ENCODE measurements around the gene ARFIP1.

The ARFIP1 gene

DNA sequence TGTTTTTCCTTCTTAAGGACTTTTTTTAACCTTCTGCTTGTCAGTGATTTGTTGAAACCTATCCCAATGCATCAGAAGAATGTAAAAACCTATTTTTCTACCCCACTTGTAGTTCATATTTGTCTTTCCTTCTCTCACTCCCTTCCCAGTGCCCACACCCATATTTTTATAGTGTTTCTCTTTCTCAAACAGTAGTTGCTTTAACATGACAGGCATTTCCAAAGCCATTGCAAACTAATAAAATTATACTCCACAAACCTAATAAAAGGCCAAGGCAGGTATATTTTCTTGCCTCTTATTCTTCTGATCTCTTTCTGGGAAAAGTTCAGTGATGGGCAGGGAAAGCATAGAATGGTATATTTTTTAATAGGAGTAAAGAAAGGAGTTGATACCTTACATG, 120.6 kb downstream of the ARFIP1 start:
- Histone ChIP-seq H2BK5ac (ENCODE audit: low read length) (no peak overlapping the region), H3K4me3 (ENCODE audit: low read length in 2 of 2) (no peak overlapping the region), H3K4me2 (ENCODE audit: insufficient read depth, low read length, poor library complexity, severe bottlenecking) (no peak overlapping the region), H3K18ac (ENCODE audit: low read length) (no peak overlapping the region), H3K9ac (ENCODE audit: low read depth, low read length, poor library complexity) (no peak overlapping the region), H3K36me3 (replicated peaks in 1 of 2; ENCODE audit: control insufficient read depth in 2 of 2, insufficient read depth in 2 of 2, low read length in 2 of 2) (no peaks in the 10 kb centered on the region), H3K27me3 (ENCODE audit: control insufficient read depth in 3 of 3, insufficient read depth in 3 of 3, low read depth in 1 of 3, low read length in 3 of 3) (no peaks in the 10 kb centered on the region), H3K4ac (ENCODE audit: low read length) (no peak overlapping the region), H3K27ac (replicated peaks; ENCODE audit: low read length) (no peak overlapping the region), H2BK12ac (ENCODE audit: low read length) (no peak overlapping the region), H4K8ac (ENCODE audit: low read depth, low read length) (no peak overlapping the region), H2BK120ac (ENCODE audit: low read depth, low read length) (no peak overlapping the region), H3K79me1 (ENCODE audit: low read depth, low read length) (peaks cover 1% of the 10 kb centered on the region), H2BK15ac (ENCODE audit: low read length) (no peak overlapping the region), H2AFZ (ENCODE audit: low read length) (no peak overlapping the region), H3K14ac (ENCODE audit: low read length) (no peak overlapping the region), H3K23ac (ENCODE audit: low read depth, low read length, poor library complexity) (no peak overlapping the region), H2AK5ac (ENCODE audit: low read depth, low read length) (no peak overlapping the region), H3K9me3 (replicated peaks in 1 of 2; ENCODE audit: control insufficient read depth in 2 of 2, insufficient read depth in 1 of 2, low read depth in 1 of 2, low read length in 2 of 2) (no peaks in the 10 kb centered on the region), H3K4me1 (ENCODE audit: control insufficient read depth in 2 of 2, insufficient read depth in 1 of 2, low read depth in 1 of 2, low read length in 2 of 2) (no peaks in the 10 kb centered on the region), H4K91ac (ENCODE audit: low read depth, low read length, poor library complexity) (no peak overlapping the region)
- no peak for DNase-seq (ENCODE audit: low spot score)

DNA sequence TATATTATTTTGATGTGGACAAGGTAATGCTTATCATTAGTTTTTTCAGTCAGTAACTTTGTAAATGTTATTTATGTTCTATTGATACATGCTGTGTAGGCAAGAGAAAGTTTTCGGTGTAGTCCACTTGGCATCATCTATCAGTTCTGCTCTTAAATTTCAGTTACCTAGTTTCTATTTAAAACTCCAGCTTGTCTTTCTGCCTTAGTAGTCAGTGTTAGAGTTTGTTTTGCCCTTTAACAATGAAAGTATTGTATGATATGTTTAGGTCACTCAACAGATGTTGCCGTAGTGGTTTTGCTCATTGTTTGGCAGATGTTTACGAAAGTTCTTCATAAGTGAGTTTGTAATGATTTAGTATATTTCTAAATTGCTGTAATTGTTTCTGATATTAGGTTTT, 121.5 kb downstream of the ARFIP1 start:
- H3K36me3 ChIP-seq (replicated peaks in 1 of 2; ENCODE audit: control insufficient read depth in 2 of 2, insufficient read depth in 2 of 2, low read length in 2 of 2) = no peaks in the 10 kb centered on the region
- no peak overlapping the region for H2BK15ac ChIP-seq (ENCODE audit: low read length)
- H3K27me3 ChIP-seq (ENCODE audit: control insufficient read depth in 3 of 3, insufficient read depth in 3 of 3, low read depth in 1 of 3, low read length in 3 of 3) = no peaks in the 10 kb centered on the region
- no peak overlapping the region for H2AK5ac ChIP-seq (ENCODE audit: low read depth, low read length)
- H4K8ac ChIP-seq (ENCODE audit: low read depth, low read length) = no peak overlapping the region
- H3K4me1 ChIP-seq (ENCODE audit: control insufficient read depth in 2 of 2, insufficient read depth in 1 of 2, low read depth in 1 of 2, low read length in 2 of 2) = no peaks in the 10 kb centered on the region
- no peak overlapping the region for H3K18ac ChIP-seq (ENCODE audit: low read length)
- no peak overlapping the region for H3K23ac ChIP-seq (ENCODE audit: low read depth, low read length, poor library complexity)
- H3K4me2 ChIP-seq (ENCODE audit: insufficient read depth, low read length, poor library complexity, severe bottlenecking) = no peak overlapping the region
- no peak overlapping the region for H3K4ac ChIP-seq (ENCODE audit: low read length)
- H3K4me3 ChIP-seq (ENCODE audit: low read length in 2 of 2) = no peak overlapping the region
- H3K79me1 ChIP-seq (ENCODE audit: low read depth, low read length) = peaks cover 1% of the 10 kb centered on the region
- H2BK5ac ChIP-seq (ENCODE audit: low read length) = no peak overlapping the region
- H3K9ac ChIP-seq (ENCODE audit: low read depth, low read length, poor library complexity) = no peak overlapping the region
- no CpG with 5 or more reads among the region's 3 CpGs for WGBS, 2 donors (ENCODE audit: extremely low coverage in 2 of 2, insufficient read length in 2 of 2, insufficient replicate concordance in 1 of 2)
- H3K9me3 ChIP-seq (replicated peaks in 1 of 2; ENCODE audit: control insufficient read depth in 2 of 2, insufficient read depth in 1 of 2, low read depth in 1 of 2, low read length in 2 of 2) = no peaks in the 10 kb centered on the region
- no peak overlapping the region for H4K91ac ChIP-seq (ENCODE audit: low read depth, low read length, poor library complexity)
- no peak overlapping the region for H3K27ac ChIP-seq (replicated peaks; ENCODE audit: low read length)
- no peak overlapping the region for H3K14ac ChIP-seq (ENCODE audit: low read length)
- no peak overlapping the region for H2BK120ac ChIP-seq (ENCODE audit: low read depth, low read length)
- H2AFZ ChIP-seq (ENCODE audit: low read length) = no peak overlapping the region
- DNase-seq (ENCODE audit: low spot score) = no peak
- no peak overlapping the region for H2BK12ac ChIP-seq (ENCODE audit: low read length)

DNA sequence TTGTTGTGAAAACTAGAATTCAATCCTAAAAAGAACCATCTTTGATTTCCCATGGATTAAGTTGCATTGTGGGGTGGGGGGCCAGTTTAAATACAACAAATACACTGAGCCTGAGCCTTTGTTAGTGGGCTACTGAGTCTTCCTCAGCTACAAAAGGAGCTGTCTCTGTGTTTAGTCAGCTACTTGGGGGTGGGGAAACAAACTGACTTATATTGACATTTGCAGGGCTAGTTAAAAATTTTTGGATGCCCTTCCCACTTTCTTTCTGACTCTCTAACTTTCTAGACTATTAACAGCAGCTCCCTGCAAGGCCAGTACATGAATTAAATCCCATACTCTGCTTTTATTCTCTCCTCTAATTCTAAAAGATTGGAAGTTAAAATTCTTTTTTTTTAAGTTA, 123.9 kb downstream of the ARFIP1 start:
- Histone ChIP-seq H3K79me1 (ENCODE audit: low read depth, low read length) (no peaks in the 10 kb centered on the region), H2BK5ac (ENCODE audit: low read length) (no peak overlapping the region), H2BK120ac (ENCODE audit: low read depth, low read length) (no peak overlapping the region), H3K9me3 (replicated peaks in 1 of 2; ENCODE audit: control insufficient read depth in 2 of 2, insufficient read depth in 1 of 2, low read depth in 1 of 2, low read length in 2 of 2) (no peaks in the 10 kb centered on the region), H2AK5ac (ENCODE audit: low read depth, low read length) (no peak overlapping the region), H3K4me3 (ENCODE audit: low read length in 2 of 2) (no peak overlapping the region), H4K91ac (ENCODE audit: low read depth, low read length, poor library complexity) (no peak overlapping the region), H3K36me3 (replicated peaks in 1 of 2; ENCODE audit: control insufficient read depth in 2 of 2, insufficient read depth in 2 of 2, low read length in 2 of 2) (peaks cover 0 to 11% of the 10 kb centered on the region in 2 donors), H2AFZ (ENCODE audit: low read length) (no peak overlapping the region), H3K27me3 (ENCODE audit: control insufficient read depth in 3 of 3, insufficient read depth in 3 of 3, low read depth in 1 of 3, low read length in 3 of 3) (no peaks in the 10 kb centered on the region), H3K27ac (replicated peaks; ENCODE audit: low read length) (no peak overlapping the region), H2BK15ac (ENCODE audit: low read length) (no peak overlapping the region), H3K18ac (ENCODE audit: low read length) (no peak overlapping the region), H3K23ac (ENCODE audit: low read depth, low read length, poor library complexity) (no peak overlapping the region), H3K4me1 (ENCODE audit: control insufficient read depth in 2 of 2, insufficient read depth in 1 of 2, low read depth in 1 of 2, low read length in 2 of 2) (no peaks in the 10 kb centered on the region), H3K4ac (ENCODE audit: low read length) (no peak overlapping the region), H2BK12ac (ENCODE audit: low read length) (no peak overlapping the region), H3K9ac (ENCODE audit: low read depth, low read length, poor library complexity) (no peak overlapping the region), H3K4me2 (ENCODE audit: insufficient read depth, low read length, poor library complexity, severe bottlenecking) (no peak overlapping the region), H4K8ac (ENCODE audit: low read depth, low read length) (no peak overlapping the region), H3K14ac (ENCODE audit: low read length) (no peak overlapping the region)
- DNase-seq (ENCODE audit: low spot score) = no peak

DNA sequence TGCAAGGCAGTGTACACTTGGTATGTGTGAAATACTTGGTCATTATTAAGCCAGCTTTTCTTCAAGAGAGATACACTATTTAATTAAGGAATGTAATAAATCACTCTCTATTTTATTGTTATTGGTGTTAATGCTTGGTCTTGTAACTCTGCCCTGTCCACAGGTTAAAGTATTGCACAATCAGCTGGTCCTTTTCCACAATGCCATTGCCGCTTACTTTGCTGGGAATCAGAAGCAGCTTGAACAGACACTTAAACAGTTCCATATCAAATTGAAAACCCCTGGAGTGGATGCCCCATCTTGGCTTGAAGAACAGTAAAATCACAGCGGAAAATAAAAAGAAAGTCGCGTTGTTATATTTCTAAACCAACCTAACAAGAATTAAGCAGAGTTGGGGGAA, 130.1 kb downstream of the ARFIP1 start:
- WGBS, 2 donors (ENCODE audit: extremely low coverage in 2 of 2, insufficient read length in 2 of 2, insufficient replicate concordance in 1 of 2) = no CpG with 5 or more reads among the region's 4 CpGs

More for the DNA sequence above, 130.1 kb downstream of the ARFIP1 start:
- H3K4me2 ChIP-seq (ENCODE audit: insufficient read depth, low read length, poor library complexity, severe bottlenecking) = no peak overlapping the region
- no peak overlapping the region for H2BK5ac ChIP-seq (ENCODE audit: low read length)
- no peak overlapping the region for H3K4me3 ChIP-seq (ENCODE audit: low read length in 2 of 2)
- no peak overlapping the region for H2BK15ac ChIP-seq (ENCODE audit: low read length)
- H3K18ac ChIP-seq (ENCODE audit: low read length) = no peak overlapping the region
- no peak overlapping the region for H3K23ac ChIP-seq (ENCODE audit: low read depth, low read length, poor library complexity)
- H3K36me3 ChIP-seq (replicated peaks in 1 of 2; ENCODE audit: control insufficient read depth in 2 of 2, insufficient read depth in 2 of 2, low read length in 2 of 2) = peaks cover 0 to 25% of the 10 kb centered on the region in 2 donors
- no peak overlapping the region for H4K91ac ChIP-seq (ENCODE audit: low read depth, low read length, poor library complexity)
- H3K27me3 ChIP-seq (ENCODE audit: control insufficient read depth in 3 of 3, insufficient read depth in 3 of 3, low read depth in 1 of 3, low read length in 3 of 3) = no peaks in the 10 kb centered on the region
- no peak overlapping the region for H3K14ac ChIP-seq (ENCODE audit: low read length)
- no peaks in the 10 kb centered on the region for H3K4me1 ChIP-seq (ENCODE audit: control insufficient read depth in 2 of 2, insufficient read depth in 1 of 2, low read depth in 1 of 2, low read length in 2 of 2)
- no peaks in the 10 kb centered on the region for H3K79me1 ChIP-seq (ENCODE audit: low read depth, low read length)
- no peak for DNase-seq (ENCODE audit: low spot score)
- no peak overlapping the region for H3K4ac ChIP-seq (ENCODE audit: low read length)
- H4K8ac ChIP-seq (ENCODE audit: low read depth, low read length) = no peak overlapping the region
- H3K9ac ChIP-seq (ENCODE audit: low read depth, low read length, poor library complexity) = no peak overlapping the region
- peaks cover 0 to 3% of the 10 kb centered on the region in 2 donors for H3K9me3 ChIP-seq (replicated peaks in 1 of 2; ENCODE audit: control insufficient read depth in 2 of 2, insufficient read depth in 1 of 2, low read depth in 1 of 2, low read length in 2 of 2)
- no peak overlapping the region for H2AFZ ChIP-seq (ENCODE audit: low read length)
- H2BK120ac ChIP-seq (ENCODE audit: low read depth, low read length) = no peak overlapping the region
- no peak overlapping the region for H3K27ac ChIP-seq (replicated peaks; ENCODE audit: low read length)
- no peak overlapping the region for H2BK12ac ChIP-seq (ENCODE audit: low read length)
- H2AK5ac ChIP-seq (ENCODE audit: low read depth, low read length) = no peak overlapping the region

Data from neuronal stem cell (in vitro differentiated cells).